Activated T-cell treated with anti-CD3 and anti-CD28 coated beads, Interleukin-2, amount 50 U/mL, for 48 hours (primary cell): ENCODE results near the gene GCK.

Experiments
- DNase-seq, 2 experiments: peaks; one replicate each; pipeline ENCODE4 v3.0.0-alpha.2; 2020

GCK gene

DNA sequence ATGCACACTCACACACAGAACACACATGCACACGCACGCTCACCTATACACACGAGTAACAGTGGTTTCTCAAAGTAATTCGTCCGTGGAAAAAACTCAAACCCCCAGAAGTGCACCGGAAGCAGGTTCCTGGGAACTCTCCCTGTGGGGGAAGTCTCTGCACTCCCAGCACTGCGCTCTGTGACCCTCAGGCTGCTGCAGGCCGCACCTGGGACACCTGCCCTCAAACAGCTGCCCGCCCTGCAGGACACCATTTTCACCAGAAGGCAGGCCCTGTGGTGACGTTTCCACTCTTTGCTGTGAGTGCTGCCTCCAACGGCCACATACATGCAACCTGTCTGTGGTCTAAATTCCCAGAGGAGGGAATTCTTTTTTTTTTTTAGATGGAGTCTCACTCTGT is 32.8 kb upstream of the GCK start:
- DNase-seq = no peak

DNA sequence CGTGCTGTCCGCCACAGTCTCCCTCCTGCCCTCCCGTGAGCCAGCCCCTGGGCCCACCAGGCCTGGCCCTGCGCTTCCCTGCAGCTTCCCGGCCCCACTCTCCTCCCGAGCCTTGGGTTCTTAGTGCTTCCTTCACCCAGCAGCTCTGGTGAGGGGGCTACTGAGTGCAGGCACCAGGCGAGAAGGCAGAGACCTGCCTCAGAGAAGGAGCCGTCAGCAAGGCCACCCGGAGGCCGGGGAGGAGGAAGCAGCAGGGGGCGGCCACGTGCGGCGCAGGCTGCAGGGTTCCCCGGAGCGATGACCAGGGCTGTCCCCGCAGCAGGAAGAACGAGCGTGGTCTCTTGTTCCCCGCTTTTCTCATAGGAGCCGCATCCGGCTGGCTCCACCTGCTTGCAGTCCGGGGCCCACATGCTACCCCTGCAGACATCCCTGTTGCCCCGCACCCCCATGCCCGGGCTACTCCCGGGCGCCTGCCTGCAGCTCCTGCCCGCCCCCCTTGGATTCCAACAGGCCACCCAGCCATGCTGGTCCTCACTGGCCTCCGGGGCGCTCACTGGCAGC is 32.1 kb upstream of the GCK start:
- DNase-seq = no peak

DNA sequence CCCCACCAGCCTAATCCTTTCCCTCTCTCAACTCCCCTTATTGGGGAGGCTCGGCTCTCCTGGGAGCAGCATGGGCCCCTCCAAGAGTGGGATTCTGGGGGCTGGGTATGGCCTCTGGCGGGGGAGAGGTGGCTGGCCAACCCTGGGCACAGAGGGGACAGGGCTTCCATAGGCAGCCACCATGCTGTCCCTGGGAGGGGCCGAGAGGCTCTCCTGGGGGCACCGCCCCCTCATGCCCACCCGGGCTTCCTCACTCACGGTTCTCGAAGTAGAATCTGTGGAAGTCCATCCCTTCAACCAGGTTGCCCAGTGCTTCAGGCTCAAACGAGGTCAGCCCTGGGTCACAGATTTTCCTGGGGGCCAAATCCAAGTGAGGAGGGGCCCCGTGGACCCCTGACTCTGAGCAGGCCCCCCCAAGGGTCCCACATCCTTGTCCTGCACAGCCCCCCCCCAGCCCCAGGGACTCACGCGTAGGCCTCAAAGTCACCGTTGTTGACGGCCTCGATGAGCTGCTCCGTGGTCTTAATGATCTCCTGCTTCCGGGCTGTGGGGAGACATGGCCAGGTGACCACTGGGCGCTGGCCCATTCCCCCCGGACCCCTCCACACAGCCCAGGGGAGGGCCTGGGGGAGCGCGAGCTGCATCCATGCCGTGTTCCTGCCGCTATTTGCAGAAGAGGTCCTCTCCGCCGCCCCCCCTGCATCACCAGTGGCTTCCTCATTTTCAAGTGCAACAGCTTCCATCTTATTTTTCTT is 31.3 kb upstream of the GCK start:
- DNase-seq = no peak

DNA sequence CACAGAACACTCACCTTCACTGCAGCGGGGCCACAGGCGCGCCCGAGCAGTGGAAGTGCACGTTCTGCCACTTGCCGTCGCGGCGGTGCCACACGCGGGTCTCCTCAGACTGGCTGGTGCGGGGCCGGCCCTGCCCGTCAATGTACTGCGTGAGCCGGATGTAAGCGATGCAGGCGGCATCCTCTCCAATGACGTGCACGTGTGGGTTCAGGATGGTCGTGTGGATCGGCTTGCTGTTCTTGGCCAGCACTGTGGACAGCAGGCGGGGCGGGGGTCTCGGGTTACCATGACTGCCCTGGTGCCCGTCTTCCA is 30.8 kb upstream of the GCK start:
- no peak for DNase-seq

DNA sequence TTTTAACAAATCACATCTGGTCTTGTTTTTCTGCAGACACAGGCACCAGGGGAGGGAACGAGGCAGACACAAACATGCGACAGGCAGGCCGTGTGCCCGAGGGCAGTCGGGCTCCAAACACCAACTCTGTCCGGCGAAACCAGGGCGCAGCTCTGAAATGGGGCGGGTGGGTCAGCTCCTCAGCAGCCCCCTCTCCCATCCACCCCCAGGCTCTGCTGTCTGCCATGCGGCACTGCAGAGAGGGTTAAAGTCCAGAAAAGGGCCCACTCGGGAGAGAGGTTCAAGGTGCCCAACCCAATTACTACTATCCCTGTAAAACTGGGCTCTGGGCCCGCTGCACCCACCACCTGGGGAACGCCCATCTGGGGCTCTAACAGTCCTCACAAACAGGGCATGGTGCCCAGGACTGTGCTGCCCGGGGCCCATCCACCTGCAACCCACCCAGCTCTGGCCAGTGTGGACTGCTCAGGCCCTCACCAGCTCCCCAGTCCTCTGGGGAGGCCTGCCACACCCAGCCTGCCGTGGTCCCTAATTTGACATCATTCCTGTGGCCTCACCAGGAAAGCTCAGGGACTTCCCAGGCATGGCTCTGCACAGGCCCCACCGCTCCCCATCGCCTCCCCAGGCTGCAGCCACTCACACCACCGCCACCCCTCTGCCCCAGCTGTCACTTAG is 30.3 kb upstream of the GCK start:
- DNase-seq = no peak

DNA sequence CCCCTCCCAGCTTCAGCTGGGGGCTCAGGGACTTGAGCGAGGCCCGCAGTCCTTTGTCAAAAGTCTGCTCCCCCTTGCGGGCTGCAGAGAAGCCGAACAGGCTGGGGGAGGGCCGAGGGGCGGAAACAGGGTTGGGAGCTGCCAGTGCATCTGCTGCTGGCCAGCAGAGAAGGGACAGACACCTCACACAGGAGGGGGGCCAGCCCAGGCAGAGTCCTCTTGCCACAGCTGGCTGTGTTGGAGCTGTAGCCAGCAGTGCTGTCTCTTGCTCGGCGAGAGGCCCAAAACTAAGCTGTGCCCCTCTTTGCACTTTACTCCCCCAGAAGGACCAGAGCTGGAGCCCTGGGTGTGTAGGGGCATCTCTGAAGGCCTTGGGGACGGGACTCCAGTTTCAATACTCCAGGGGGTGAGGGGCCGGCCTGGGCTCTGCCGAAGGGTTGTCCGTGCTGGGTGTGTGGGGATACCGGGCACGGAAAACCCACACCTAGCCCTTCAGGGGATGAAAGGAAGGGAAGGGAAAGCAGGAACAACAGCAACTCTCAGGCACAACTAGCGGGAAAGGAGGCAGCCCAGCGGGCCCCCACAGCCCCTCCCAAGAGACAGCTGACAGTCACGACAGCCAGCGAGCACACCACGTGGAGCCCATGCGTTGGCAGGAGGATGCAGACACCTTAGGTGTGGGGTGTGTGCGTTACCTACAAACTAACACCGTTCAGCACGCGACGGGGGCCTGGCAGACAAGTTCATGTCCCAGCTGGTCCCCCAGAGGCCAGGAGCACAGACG is 29.4 kb upstream of the GCK start:
- DNase-seq = no peak

DNA sequence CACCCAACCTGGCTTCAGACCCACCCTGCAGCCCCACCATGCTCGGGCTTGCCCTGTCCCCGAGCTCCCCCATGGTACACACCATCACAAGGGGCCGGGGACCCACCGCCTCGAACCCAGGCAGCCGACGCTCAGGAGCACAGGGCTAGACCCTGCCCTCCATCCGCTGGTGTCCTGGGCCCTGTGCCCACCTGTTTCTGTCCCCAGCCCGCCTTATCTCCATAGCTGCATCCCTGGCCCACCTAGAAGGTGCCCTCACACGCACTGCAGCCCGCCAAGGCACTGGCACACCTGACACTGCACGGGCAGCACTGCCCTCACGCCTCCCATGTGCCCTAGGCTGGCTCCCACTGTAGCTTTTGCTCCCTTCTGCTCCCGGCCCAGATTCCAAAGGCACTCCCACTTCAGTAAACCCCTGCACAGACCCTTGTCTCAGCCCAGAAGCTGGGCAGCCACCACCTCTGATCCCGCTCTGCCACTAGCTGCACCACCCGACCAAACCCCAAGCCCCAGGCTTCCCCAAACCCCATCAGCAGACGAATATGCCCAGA is 28.7 kb upstream of the GCK start:
- DNase-seq = no peak

DNA sequence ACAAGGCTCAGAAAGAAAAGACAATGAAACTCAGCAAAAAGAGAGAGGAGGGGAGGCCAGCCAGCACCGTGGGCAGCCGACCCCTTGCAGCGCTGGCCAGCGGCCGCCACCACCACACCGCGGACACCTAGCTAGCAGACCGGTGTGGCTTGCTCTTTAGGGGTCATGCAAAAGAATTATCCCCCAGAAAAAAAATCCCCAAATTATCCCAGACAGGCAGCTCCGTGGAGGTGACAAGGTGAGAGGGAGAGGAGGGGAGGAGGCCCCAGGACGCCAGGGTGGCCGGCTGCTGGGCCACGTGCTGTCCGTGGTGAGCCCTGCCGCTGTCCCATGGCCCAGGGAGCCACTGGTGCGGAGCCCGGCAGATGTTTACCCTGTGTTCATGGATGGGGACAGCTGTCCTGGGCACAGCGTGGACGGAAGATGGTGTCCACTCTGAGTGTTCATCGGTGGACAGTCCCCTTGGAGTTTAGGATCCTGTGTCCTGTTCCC is 28.0 kb upstream of the GCK start:
- DNase-seq = no peak

DNA sequence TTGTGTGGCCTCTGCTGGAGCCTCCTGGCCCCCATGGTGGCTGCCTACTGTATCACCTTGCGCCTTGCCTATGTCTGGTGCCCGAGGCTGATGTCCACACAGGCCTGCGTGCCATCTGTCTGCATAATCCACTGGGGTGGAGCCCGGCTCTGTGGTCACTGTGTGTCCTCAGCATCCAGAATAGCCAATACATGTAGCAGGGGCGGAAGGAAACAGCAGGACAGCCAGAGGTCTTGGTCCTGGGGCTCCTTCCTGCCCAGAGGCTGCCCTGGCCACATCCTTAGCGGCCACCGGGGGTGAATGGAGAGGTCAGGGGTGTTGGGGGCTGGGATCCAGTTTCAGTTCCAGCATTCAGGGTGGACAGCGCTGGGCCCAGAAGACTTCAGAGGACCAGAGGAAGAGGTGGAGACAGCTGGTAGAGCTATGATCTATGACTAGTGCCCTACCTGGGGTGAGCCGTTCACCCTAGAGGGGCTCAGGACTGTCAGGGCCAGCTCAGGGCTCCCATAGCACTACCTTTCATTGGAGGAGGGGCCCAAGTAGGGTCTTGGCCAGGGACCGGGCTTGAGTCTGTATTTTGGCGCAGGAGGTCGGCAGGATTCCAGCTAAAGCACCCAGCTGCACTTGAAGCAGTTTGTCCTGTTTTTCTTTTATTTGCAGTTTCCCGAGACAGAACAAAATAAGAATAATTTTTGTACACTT is 27.4 kb upstream of the GCK start:
- no peak for DNase-seq

DNA sequence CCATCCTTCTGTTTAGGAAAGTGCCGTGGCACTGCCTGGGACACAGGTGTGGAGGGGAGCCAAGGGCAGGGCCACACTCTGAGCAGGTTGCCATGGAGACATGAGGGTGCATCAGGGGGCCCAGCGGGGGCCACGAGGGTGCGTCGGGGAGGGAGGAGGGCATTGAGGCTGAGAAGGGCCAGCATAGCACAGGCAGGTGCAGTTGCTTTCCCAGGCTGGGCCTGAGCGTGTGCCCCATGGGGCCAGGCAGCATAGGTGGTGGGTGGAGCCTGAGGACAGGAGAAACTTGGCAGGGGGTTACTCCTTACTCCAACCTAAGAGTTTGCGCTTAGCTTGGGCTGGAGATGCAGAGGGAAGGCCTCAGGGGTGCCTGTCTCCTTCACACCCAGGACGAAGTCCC is 26.8 kb upstream of the GCK start:
- DNase-seq = no peak

DNA sequence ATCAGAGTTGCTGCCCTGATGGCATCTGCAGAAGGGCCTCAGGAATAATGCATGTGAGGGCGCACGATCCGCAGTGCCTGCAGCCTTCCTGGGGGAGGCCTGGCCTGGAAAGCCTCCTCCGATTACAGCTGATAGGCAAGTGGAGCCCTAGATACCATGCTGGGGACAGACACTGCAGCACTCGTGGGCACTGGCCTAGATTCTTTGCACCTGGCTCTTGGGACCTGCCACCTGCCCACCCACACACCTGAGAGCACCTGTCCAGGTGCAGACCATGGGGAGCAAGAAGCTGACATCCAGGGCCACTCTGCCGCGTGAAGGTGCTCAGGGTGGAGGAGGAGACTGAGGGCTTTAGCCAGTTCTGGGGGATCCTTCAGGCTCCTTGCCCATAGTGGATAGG is 26.3 kb upstream of the GCK start:
- DNase-seq = no peak

DNA sequence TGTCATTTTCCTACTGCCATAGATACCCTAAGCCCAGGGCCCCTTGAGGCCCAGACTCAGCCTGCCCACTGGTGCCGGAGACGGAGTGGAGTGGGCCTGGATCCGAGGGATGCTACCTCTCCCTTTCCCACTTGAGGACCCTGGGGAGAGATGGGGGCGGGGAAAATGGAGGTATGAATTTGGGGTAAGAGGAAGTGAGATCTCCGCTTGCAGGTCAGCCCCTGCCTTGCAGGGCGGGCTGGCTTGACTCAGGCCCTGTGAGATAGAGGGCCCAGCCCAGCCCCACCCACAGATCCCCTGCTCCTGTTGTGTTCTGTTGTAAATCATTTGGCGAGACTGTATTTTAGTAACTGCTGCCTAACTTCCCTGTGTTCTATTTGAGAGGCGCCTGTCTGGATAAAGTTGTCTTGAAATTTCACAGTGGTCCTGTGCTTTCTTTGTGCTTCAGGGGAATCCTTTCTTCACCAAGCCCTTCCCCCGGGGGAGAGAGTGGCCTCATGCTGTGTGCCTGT is 24.7 kb upstream of the GCK start:
- DNase-seq = no peak

DNA sequence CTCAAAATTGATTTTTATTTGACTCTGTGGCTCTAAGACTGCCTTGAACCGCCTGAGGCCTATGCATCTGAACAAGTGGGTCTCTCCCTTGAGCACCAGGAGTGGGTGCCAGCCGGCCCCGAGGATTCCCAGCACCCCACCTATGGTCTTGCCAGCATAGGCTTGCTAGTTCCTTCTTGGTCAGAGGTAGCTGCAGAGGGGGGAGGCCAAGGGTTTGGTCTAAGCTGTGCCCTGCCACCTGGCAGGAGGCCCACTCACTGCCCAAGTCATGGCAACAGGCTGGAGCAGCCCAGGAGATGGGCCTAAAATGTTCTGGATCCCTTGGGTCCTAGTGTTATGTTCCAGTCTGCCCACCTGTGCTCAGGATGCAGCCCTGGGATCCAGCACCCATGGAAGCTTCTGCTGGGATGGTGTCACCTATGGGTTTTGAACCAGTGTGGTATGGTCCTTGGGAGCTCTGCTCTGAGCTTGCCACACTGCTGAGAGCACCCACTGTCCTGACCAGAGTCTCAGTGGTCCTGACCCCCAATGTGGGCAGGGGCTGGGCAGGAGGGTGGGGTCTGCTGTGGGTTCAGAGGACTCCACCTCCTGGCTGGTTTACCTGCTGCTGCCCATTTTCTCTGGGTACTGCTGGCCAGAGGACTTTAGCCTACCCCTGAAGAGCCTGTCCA is 24.1 kb upstream of the GCK start:
- no peak for DNase-seq

DNA sequence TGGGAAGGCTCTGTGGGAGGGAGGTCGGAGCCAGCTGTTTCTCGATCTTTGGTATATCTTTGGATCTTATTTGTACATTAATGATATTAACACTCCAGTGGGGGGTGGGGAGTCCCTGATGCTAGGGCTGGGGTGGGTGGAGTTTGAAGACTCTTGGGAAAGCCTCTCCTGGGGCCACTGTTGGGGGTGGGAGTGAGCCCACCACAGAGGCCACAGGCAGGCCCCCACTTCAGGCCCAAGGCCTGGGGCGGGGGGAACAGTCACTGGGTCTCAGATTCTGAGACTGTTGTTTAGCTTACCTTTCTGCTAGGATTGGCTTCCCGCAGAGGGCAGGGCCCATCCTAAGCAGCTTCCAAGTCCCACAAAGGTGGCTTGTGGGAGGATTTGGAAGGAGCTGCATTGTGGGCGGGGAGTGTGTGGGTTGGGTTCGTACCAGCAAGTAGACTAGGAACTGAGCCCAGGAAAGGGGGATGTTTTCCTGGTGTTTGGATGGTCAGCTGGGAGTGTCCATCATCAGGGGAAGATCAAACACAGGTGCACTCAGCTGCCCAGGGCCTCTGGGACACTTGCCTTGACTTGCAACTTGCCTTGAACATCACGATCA is 23.4 kb upstream of the GCK start:
- no peak for DNase-seq

DNA sequence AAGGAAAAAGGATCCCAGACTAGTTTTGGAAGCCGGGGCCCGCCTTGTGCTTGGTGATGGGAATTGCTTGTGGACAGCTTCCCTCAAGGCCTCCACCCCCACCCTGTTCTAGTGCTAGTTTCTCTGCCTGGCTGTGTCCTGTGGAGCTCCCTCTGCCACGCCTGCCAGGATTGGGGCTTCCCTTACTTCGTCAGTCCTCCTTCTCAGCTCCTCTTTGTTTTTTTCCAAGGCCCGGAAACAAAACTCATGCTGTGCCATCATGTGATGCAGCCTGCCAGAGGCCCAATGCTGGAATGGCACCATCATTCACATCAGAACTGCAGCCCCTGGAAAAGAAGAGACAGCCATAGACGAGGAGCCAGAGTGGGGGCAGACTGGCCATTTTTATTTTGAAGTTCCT is 22.8 kb upstream of the GCK start:
- no peak for DNase-seq

DNA sequence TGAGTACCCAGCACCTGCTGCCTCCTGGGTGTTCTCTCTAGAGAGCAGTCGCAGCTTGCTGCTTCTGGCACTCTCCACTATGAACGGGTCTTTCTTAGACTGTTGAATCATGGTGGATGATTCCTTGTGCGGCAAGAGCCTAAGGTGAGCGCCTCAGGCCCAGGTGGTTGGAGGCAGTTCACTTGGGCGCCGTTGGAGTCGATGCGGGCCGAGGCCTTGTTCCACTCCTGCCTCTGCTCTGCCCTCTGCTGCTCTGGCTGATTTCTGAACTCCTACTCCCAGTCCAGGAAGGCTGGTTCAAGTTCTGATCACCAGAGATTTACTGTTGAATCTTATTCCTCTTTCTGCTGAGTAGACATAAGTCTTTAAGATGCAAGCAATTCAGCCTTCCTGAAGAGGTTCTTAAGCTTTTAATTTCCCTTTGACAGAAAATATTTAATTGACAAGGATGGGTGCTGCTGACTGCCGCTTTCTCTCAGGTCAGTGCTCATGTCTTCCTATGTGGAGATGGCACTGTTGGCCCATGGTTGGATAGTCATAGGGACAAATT is 22.0 kb upstream of the GCK start:
- DNase-seq = no peak

DNA sequence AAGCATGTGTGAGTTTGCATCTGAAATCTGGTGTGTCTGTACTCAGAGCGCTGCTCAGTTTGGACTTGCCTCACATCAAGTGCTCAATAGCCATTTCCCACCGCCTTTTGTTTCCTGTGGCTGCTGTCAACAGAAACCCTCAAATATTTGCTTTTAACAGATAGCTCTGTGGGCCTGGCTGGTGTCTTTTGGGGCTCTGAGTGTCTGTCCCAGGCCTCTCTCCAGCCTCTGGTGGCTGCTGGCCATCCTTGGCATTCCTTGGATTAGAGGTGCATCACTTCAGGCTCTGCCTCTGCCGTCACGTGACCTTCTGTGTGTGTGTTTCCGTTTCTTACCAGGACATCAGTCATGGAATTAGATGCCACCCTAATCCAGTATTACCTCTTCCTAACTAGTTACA is 20.9 kb upstream of the GCK start:
- DNase-seq = no peak

DNA sequence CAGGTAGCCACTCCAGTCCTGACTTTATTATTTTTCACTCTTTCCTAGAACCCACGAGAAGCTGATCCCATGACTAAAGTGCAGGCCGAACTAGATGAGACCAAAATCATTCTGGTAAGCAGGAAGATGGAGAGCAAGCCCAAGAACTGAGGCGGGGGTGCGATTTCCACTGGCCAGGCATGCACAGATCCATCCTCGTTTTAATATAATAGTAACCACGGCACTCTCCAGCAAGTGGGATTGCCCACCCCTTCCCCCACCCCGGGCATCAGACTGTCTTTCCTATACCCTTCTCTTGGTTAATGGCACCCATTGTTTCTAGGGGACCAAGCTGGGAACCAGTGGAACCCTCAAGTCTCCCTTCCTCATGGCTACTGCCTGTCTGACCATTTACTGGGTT is 18.8 kb upstream of the GCK start:
- DNase-seq = no peak

DNA sequence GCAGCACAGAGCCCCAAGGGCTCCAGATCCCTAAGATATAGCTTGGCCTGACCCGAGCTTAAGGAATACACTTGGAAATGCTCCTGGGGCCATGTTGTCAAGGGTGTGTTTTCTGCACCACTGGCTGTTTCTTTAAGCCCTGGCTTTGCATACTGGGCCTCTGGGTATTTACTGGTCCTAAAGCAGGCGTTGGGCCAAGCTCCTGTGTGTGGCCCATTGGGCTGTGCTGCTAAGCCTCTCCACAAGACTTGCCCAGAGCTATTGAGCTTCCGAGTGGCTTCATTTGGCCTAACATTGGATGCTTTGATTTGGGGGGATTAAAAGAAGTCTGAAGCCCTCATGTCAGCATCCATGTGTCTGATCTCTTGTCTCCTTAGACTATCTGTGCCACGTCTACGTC is 16.8 kb upstream of the GCK start:
- no peak for DNase-seq

DNA sequence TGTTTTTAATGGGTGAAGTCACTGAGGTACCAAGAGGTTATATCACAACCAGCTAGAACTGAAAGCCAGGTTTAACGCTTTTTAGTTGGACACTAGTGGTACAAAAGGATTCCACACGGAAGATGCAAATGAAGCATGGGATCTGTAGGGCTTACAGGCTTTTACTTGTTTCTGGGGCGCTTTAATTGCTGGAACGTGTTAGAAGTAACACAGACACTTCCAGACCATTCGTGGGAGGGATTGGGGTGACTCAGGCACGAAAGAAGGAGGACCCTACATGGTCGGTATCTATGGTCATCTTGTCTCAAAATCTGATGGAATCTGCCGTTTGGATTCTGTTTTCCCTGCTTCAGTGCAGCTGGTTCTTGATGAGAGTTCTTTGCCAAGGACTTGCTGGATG is 12.6 kb upstream of the GCK start:
- DNase-seq = no peak
